Type B pancreatic cell (in vitro differentiated cells): ENCODE data around the gene PAPPA2. TPM values are rescaled to one million over a fixed set of nuclear protein-coding genes. Genes with fewer than 3 reads are reported as not detected.
"Not testable (repeated sequence)": the region's sequence is repeated elsewhere in the genome, so short reads cannot be mapped to it uniquely, and the experiment has no call there.

Experiments used
- DNase-seq: peaks from one replicate; pipeline ENCODE4 v3.0.0; 2021; ENCODE audit warnings: mixed read lengths; ENCODE audit not compliant: unreplicated experiment; ENCODE audit errors: extremely low spot score
- H3K27ac Mint-ChIP-seq: 2 replicates; pipeline ENCODE4 v1.8.0; 2021; ENCODE audit warnings: mild to moderate bottlenecking, mixed read lengths
- H3K27me3 Mint-ChIP-seq: 2 replicates; pipeline ENCODE4 v1.8.0; 2021; ENCODE audit warnings: mixed read lengths
- H3K36me3 Mint-ChIP-seq: 2 replicates; pipeline ENCODE4 v1.8.0; 2021; ENCODE audit warnings: mixed read lengths
- H3K4me1 Mint-ChIP-seq: one replicate; pipeline ENCODE4 v1.8.0; 2021; ENCODE audit warnings: mixed read lengths; ENCODE audit not compliant: unreplicated experiment
- H3K4me3 Mint-ChIP-seq: 2 replicates; pipeline ENCODE4 v1.8.0; 2021; ENCODE audit warnings: mild to moderate bottlenecking, mixed read lengths
- H3K9me3 Mint-ChIP-seq: 2 replicates; pipeline ENCODE4 v1.8.0; 2021; ENCODE audit warnings: mixed read lengths
- CTCF ChIP-seq: fragments of 200-600 bp; sonication (generic); conservative IDR thresholded peaks from 2 replicates; pipeline ENCODE4 v1.5.0; 2021; ENCODE audit warnings: antibody characterized with exemption, mild to moderate bottlenecking
- total RNA-seq: library from RNA; stranded (reverse); gene quantifications from 2 replicates; pipeline ENCODE4 v1.2.1, GENCODE V29; 2021; ENCODE audit warnings: low replicate concordance

PAPPA2 gene
- total RNA-seq, 1 donor from 2014 or later, result 0.87 TPM

- no peak overlapping the region for H3K27ac Mint-ChIP-seq
- H3K4me1 Mint-ChIP-seq, result peaks cover 14% of the 10 kb centered on the region
- H3K4me3 Mint-ChIP-seq, result no peak overlapping the region
- DNase-seq, result no peak
- peak; percentile 95 for TF ChIP-seq CTCF
- H3K9me3 Mint-ChIP-seq, result no peaks in the 10 kb centered on the region
- H3K36me3 Mint-ChIP-seq, result no peaks in the 10 kb centered on the region
- peaks cover 32% of the 10 kb centered on the region for H3K27me3 Mint-ChIP-seq
These were observed 96.9 kb downstream of the PAPPA2 start for GRCh38 chr1:176559878-176560277.

GRCh38 chr1:176560681-176561080, 97.7 kb downstream of the PAPPA2 start:
- H3K27me3 Mint-ChIP-seq, result peaks cover 24% of the 10 kb centered on the region

GRCh38 chr1:176561761-176562160, 98.8 kb downstream of the PAPPA2 start:
- H3K9me3 Mint-ChIP-seq, H3K4me3 Mint-ChIP-seq, H3K27ac Mint-ChIP-seq, H3K36me3 Mint-ChIP-seq, DNase-seq: not testable (repeated sequence)
- peaks cover 14% of the 10 kb centered on the region for H3K4me1 Mint-ChIP-seq
- H3K27me3 Mint-ChIP-seq, result peaks cover 20% of the 10 kb centered on the region

More at GRCh38 chr1:176560681-176561080, 97.7 kb downstream of the PAPPA2 start:
- no peaks in the 10 kb centered on the region for H3K9me3 Mint-ChIP-seq
- no peak for DNase-seq
- TF ChIP-seq CTCF, result no peak
- peaks cover 14% of the 10 kb centered on the region for H3K4me1 Mint-ChIP-seq
- H3K36me3 Mint-ChIP-seq, result no peaks in the 10 kb centered on the region
- H3K4me3 Mint-ChIP-seq, result no peak overlapping the region
- no peak overlapping the region for H3K27ac Mint-ChIP-seq

GRCh38 chr1:176566004-176566975, 103.3 kb downstream of the PAPPA2 start:
- H3K4me1 Mint-ChIP-seq, result no peaks in the 10 kb centered on the region

GRCh38 chr1:176567190-176567794, 104.3 kb downstream of the PAPPA2 start:
- no peak for TF ChIP-seq CTCF
- no peak for DNase-seq
- peaks cover 6% of the 10 kb centered on the region for H3K4me1 Mint-ChIP-seq

More at GRCh38 chr1:176566004-176566975, 103.3 kb downstream of the PAPPA2 start:
- Mint-ChIP-seq H3K36me3 (no peaks in the 10 kb centered on the region), H3K27ac (no peak overlapping the region), H3K27me3 (peaks cover 14% of the 10 kb centered on the region), H3K4me3 (no peak overlapping the region), H3K9me3 (no peaks in the 10 kb centered on the region)
- no peak for TF ChIP-seq CTCF
- DNase-seq, result no peak

GRCh38 chr1:176568185-176568584, 105.2 kb downstream of the PAPPA2 start:
- no peak for DNase-seq
- no peaks in the 10 kb centered on the region for H3K9me3 Mint-ChIP-seq
- H3K4me1 Mint-ChIP-seq, result peaks cover 10% of the 10 kb centered on the region
- H3K27me3 Mint-ChIP-seq, result peaks cover 14% of the 10 kb centered on the region
- H3K36me3 Mint-ChIP-seq, result no peaks in the 10 kb centered on the region
- H3K4me3 Mint-ChIP-seq, result no peak overlapping the region
- no peak for TF ChIP-seq CTCF
- H3K27ac Mint-ChIP-seq, result no peak overlapping the region

More at GRCh38 chr1:176567190-176567794, 104.3 kb downstream of the PAPPA2 start:
- H3K27me3 Mint-ChIP-seq, result peaks cover 14% of the 10 kb centered on the region
- H3K4me3 Mint-ChIP-seq, result no peak overlapping the region
- no peaks in the 10 kb centered on the region for H3K36me3 Mint-ChIP-seq
- no peak overlapping the region for H3K27ac Mint-ChIP-seq
- H3K9me3 Mint-ChIP-seq, result no peaks in the 10 kb centered on the region
